ENCODE data around the gene C20orf141.

Gene C20orf141

DNA sequence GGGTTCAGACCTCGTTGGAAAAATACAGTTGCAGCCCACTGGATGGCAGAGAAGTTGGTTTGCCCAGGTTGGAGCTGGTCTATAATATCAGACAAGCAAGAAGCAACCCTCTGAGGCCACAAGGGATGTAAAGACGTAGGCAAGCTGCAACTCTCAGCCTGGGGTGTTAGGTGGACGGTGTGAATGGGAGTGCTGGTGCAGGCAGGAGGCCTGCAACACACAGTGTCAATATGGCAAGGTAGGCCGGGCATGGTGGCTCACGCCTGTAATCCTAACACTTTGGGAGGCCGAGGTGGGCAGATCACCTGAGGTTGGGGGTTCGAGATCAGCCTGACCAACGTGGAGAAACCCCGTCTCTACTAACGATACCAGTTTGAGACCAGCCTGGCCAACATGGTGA, 36.3 kb downstream of the C20orf141 start:
- TF ChIP-seq, protein P1, sequence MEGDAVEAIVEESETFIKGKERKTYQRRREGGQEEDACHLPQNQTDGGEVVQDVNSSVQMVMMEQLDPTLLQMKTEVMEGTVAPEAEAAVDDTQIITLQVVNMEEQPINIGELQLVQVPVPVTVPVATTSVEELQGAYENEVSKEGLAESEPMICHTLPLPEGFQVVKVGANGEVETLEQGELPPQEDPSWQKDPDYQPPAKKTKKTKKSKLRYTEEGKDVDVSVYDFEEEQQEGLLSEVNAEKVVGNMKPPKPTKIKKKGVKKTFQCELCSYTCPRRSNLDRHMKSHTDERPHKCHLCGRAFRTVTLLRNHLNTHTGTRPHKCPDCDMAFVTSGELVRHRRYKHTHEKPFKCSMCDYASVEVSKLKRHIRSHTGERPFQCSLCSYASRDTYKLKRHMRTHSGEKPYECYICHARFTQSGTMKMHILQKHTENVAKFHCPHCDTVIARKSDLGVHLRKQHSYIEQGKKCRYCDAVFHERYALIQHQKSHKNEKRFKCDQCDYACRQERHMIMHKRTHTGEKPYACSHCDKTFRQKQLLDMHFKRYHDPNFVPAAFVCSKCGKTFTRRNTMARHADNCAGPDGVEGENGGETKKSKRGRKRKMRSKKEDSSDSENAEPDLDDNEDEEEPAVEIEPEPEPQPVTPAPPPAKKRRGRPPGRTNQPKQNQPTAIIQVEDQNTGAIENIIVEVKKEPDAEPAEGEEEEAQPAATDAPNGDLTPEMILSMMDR (IDR thresholded peaks at IDR 0.05; ENCODE audit: borderline replicate concordance, insufficient read depth, low read depth, low read length), result no peak
- no peak overlapping the region for H3K4me3 ChIP-seq (ENCODE audit: low read depth, low read length)

DNA sequence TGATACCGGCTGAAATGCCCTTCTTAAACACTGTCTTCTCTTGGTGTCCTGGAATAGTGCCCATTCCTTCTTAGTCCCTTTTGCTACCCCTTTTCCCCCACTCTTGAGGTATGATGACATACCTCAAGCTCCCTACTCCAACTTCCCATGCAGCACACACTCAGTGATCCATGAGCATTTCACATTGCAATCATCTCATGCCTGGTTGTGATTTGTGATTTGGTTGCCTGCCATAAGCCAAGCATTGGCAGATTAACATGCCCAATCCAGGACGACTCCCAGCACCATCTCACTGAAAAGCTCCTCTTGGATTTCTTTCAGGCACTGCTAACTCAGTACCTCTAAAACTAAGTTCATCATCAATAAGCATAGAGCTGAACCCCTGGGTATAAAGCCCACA, 43.8 kb downstream of the C20orf141 start:
- H3K4me3 ChIP-seq (ENCODE audit: low read depth, low read length), result no peak overlapping the region
- TF ChIP-seq, protein P1 (IDR thresholded peaks at IDR 0.05; ENCODE audit: borderline replicate concordance, insufficient read depth, low read depth, low read length), result no peak

DNA sequence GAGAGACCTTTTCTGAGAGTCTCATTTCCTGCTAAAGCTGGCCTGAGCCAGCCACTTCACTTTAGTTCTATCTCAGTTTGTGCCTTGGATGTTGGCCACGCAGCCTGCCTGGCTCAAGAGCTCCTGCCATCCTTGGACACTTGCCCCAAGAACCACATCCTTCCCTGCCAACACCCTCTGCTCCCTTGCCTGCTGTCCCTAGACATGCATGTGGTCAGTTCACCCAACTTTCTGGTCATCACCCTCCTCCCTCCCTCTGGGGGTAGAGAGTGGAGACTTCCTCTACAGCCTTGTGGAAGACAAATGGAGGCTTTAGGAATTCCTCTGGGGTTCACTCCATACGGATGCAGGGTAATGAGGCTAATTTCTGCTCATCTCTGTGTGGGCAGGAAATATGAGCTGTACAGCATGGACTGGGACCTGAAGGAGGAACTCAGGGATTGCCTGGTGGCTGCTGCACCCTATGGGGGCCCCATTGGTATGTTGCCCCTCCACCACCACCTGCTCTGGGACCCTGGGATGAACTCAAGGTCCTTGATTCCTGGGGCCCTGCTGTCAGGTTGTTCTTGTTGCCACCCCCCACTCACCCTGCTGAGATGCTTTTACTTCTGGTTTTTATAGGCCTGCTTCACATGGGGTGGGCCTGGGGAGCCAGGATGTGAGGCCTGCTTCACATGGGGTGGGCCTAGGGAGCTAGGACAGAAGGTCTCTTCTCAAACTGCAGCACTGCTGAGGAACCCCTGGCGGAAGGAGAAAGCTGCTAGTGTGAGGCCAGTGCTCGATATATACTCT, 44.7 kb downstream of the C20orf141 start:
- TF ChIP-seq, protein P1 (IDR thresholded peaks at IDR 0.05; ENCODE audit: borderline replicate concordance, insufficient read depth, low read depth, low read length), result no peak
- no peak overlapping the region for H3K4me3 ChIP-seq (ENCODE audit: low read depth, low read length)

DNA sequence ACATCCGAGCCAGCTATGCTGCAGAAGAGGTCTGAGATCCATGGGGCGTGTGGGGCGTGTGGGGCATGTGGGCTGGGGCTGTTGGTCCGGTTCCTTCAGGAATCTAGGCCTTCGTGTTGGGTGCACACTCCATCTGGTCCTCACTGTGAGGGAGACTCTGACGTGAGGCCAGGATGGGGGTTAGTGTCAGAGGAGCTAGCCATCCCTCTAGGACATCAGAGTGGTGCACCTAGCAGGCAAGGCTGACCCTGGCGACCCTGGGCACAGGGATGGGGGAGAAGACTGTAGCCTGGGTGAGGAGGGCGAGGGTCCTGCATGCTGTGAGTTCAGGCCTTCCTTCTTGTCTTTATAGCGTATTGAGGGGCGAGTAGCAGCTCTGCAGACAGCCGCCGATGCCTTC, 49.8 kb downstream of the C20orf141 start:
- H3K4me3 ChIP-seq (ENCODE audit: low read depth, low read length), result no peak overlapping the region
- TF ChIP-seq, protein P1 (IDR thresholded peaks at IDR 0.05; ENCODE audit: borderline replicate concordance, insufficient read depth, low read depth, low read length), result no peak

DNA sequence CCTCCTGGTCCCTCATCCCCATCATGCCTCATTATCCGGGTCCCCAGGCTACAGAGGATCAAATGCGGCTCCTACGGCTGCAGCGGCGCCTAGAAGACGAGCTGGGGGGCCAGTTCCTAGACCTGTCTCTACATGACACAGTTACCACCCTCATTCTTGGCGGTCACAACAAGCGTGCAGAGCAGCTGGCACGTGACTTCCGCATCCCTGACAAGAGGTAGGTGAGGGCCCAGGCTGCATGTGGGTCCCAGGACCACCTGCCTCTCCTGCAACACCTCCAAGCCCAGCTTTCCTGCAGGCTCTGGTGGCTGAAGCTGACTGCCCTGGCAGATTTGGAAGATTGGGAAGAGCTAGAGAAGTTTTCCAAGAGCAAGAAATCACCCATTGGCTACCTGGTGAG, 50.3 kb downstream of the C20orf141 start:
- no peak overlapping the region for H3K4me3 ChIP-seq (ENCODE audit: low read depth, low read length)
- TF ChIP-seq, protein P1 (IDR thresholded peaks at IDR 0.05; ENCODE audit: borderline replicate concordance, insufficient read depth, low read depth, low read length), result no peak
